Motor neuron (in vitro differentiated cells): ENCODE data around the gene CCDC178. TPM values are rescaled to one million over a fixed set of nuclear protein-coding genes. Genes with fewer than 3 reads are reported as not detected.

Source experiments
- ATAC-seq, 8 experiments: fragments of 200-7000 bp; cut with Tn5 transposase; replicated peaks in 6 of 8; 2 replicates each; pipeline ENCODE4 v1.8.0; 2021; ENCODE audit warnings: mild to moderate bottlenecking in 8 of 8, moderate library complexity in 8 of 8
- H3K27ac ChIP-seq, 2 donors: fragments of 250-450 bp; sonication (Bioruptor Pico); 2 replicates each; pipeline ENCODE4 v1.9.0; 2021; ENCODE audit warnings: antibody characterized with exemption in 2 of 2, mild to moderate bottlenecking in 2 of 2, moderate library complexity in 1 of 2
- H3K4me1 ChIP-seq, 2 donors: fragments of 250-450 bp; sonication (Bioruptor Pico); replicated peaks in 1 of 2; 2 replicates each; pipeline ENCODE4 v1.6.1; 2021; ENCODE audit warnings: antibody characterized with exemption in 2 of 2, mild to moderate bottlenecking in 2 of 2, moderate library complexity in 1 of 2
- H3K4me3 ChIP-seq, 5 donors: fragments of 250-450 bp; sonication (Bioruptor Pico); 2 replicates each; pipeline ENCODE4 v1.9.0; 2021; ENCODE audit warnings: antibody characterized with exemption in 5 of 5, mild to moderate bottlenecking in 5 of 5, moderate library complexity in 4 of 5
- WGBS, 10 experiments: fragments of 450-650 bp; shearing (Covaris generic); methylation state at CpG; one replicate each; pipeline ENCODE4 v1.0.0; 2022; 5-methylcytosine and 5-hydroxymethylcytosine counted together
- in situ Hi-C, 9 experiments: fragments of 400-800 bp; cut with MboI; loops; one replicate each; pipeline ENCODE4 v1.15.0; 2021; ENCODE audit warnings: low sequenced_read_pairs in 9 of 9, low pct_unique_long_range_greater_than_20kb in 2 of 9; ENCODE audit not compliant: unreplicated experiment in 9 of 9
- total RNA-seq, 8 experiments: library from RNA; unstranded; fragments of 300-600 nt; gene quantifications; 2 replicates each; pipeline versions ENCODE4 v1.2.3 to v1.2.4, GENCODE V29; 2022

Gene CCDC178
- total RNA-seq, 8 experiments from 2014 or later, result 0.09 to 3.0 (median 0.21) TPM; not detected in 3

- in situ Hi-C loops, result no loop called here
Measured at GRCh38 chr18:32930695-32931301, 509.7 kb downstream of the CCDC178 start.

GRCh38 chr18:32929213-32929612, 511.3 kb downstream of the CCDC178 start:
- WGBS, 10 experiments, result 33 to 100% (median 80%) methylated on average over 3 to 6 of the region's 6 CpGs
- no peak for ATAC-seq
- Histone ChIP-seq H3K27ac (no peak overlapping the region), H3K4me1 (no peaks in the 10 kb centered on the region), H3K4me3 (no peak overlapping the region)
- in situ Hi-C loops, result no loop called here

More at GRCh38 chr18:32930695-32931301, 509.7 kb downstream of the CCDC178 start:
- Histone ChIP-seq H3K27ac (no peak overlapping the region), H3K4me1 (no peaks in the 10 kb centered on the region), H3K4me3 (no peak overlapping the region)
- ATAC-seq, result peak; percentile 38 to 91 (median 67)
- WGBS, 10 experiments, result 18 to 83% (median 59%) methylated on average over 1 to 6 of the region's 6 CpGs

GRCh38 chr18:32922951-32923430, 517.5 kb downstream of the CCDC178 start:
- Histone ChIP-seq H3K27ac (no peak overlapping the region), H3K4me3 (no peak overlapping the region), H3K4me1 (peaks cover 6 to 28% of the 10 kb centered on the region in 2 donors)
- ATAC-seq, result peak in 5 of 8 experiments; percentile 82 to 86 (median 84)
- WGBS, 10 experiments, result 0 to 47% (median 33%) methylated on average over 1 to 2 of the region's 2 CpGs
- in situ Hi-C loops, result loop anchor here in 1 of 9 experiments (25.0 kb wide), 1 partner anchor 211 kb away; no protein-coding TSS in a partner anchor

GRCh38 chr18:32920796-32921787, 519.4 kb downstream of the CCDC178 start:
- ATAC-seq, result peak; percentile 75 to 99 (median 81)
- WGBS, 10 experiments, result 3 to 82% (median 79%) methylated on average over 1 to 8 of the region's 8 CpGs; no CpG with 5 or more reads in 1 of the 10 experiments
- in situ Hi-C loops, result loop anchor here in 1 of 9 experiments (25.0 kb wide), 1 partner anchor 209 kb away; no protein-coding TSS in a partner anchor
- Histone ChIP-seq H3K4me3 (no peak overlapping the region), H3K27ac (peak overlapping the region in 1 of 2 donors; percentile 30), H3K4me1 (peaks cover 6 to 28% of the 10 kb centered on the region in 2 donors)

- peak in 3 of 8 experiments; percentile 43 to 99 (median 46) for ATAC-seq
- in situ Hi-C loops, result loop anchor here in 1 of 9 experiments (25.0 kb wide), 1 partner anchor 207 kb away; no protein-coding TSS in a partner anchor
- WGBS, 10 experiments, result 10 to 40% (median 30%) methylated on average over 2 of the region's 2 CpGs; no CpG with 5 or more reads in 5 of the 10 experiments
- Histone ChIP-seq H3K4me1 (peaks cover 6 to 28% of the 10 kb centered on the region in 2 donors), H3K4me3 (no peak overlapping the region), H3K27ac (no peak overlapping the region)
Measured at GRCh38 chr18:32919799-32920198, 520.7 kb downstream of the CCDC178 start.

GRCh38 chr18:32918692-32919250, 521.8 kb downstream of the CCDC178 start:
- peaks cover 6 to 25% of the 10 kb centered on the region in 2 donors for H3K4me1 ChIP-seq
- H3K27ac ChIP-seq, result no peak overlapping the region
- whole genome bisulfite sequencing, 10 experiments, result 13 to 100% (median 77%) methylated on average over 3 to 5 of the region's 5 CpGs
- in situ Hi-C loops, result loop anchor here in 1 of 9 experiments (25.0 kb wide), 1 partner anchor 206 kb away; no protein-coding TSS in a partner anchor
- ATAC-seq, result no peak
- no peak overlapping the region for H3K4me3 ChIP-seq

- WGBS, 10 experiments, result 17 to 100% (median 62%) methylated on average over 1 of the region's 1 CpG; no CpG with 5 or more reads in 4 of the 10 experiments
- in situ Hi-C loops, result loop anchor here in 1 of 9 experiments (25.0 kb wide), 1 partner anchor 203 kb away; no protein-coding TSS in a partner anchor
- ATAC-seq, result no peak
- H3K4me1 ChIP-seq, result no peaks in the 10 kb centered on the region
- H3K27ac ChIP-seq, result no peak overlapping the region
- H3K4me3 ChIP-seq, result no peak overlapping the region
Measured at GRCh38 chr18:32915516-32915915, 525.0 kb downstream of the CCDC178 start.

- H3K4me1 ChIP-seq, result peaks cover 0 to 4% of the 10 kb centered on the region in 2 donors
- in situ Hi-C loops, result loop anchor here in 1 of 9 experiments (25.0 kb wide), 1 partner anchor 199 kb away; no protein-coding TSS in a partner anchor
- H3K4me3 ChIP-seq, result no peak overlapping the region
- ATAC-seq, result peak; percentile 26 to 89 (median 38)
- 13 to 94% (median 51%) methylated on average over 1 to 3 of the region's 3 CpGs; no CpG with 5 or more reads in 2 of the 10 experiments for WGBS, 10 experiments
- H3K27ac ChIP-seq, result no peak overlapping the region
Measured at GRCh38 chr18:32911660-32912284, 528.7 kb downstream of the CCDC178 start.

- Histone ChIP-seq H3K4me1 (peaks cover 0 to 4% of the 10 kb centered on the region in 2 donors), H3K4me3 (no peak overlapping the region), H3K27ac (no peak overlapping the region)
- no peak for ATAC-seq
- in situ Hi-C loops, result loop anchor here in 1 of 9 experiments (25.0 kb wide), 1 partner anchor 198 kb away; no protein-coding TSS in a partner anchor
- 47 to 100% (median 91%) methylated on average over 2 to 5 of the region's 5 CpGs for WGBS, 10 experiments
Measured at GRCh38 chr18:32910694-32911296, 529.7 kb downstream of the CCDC178 start.

GRCh38 chr18:32909798-32910561, 530.5 kb downstream of the CCDC178 start:
- Histone ChIP-seq H3K4me3 (no peak overlapping the region), H3K4me1 (peaks cover 0 to 4% of the 10 kb centered on the region in 2 donors), H3K27ac (no peak overlapping the region)
- WGBS, 10 experiments, result 14 to 100% (median 68%) methylated on average over 1 to 4 of the region's 5 CpGs; no CpG with 5 or more reads in 1 of the 10 experiments
- peak in 1 of 8 experiments; percentile 48 for ATAC-seq
- in situ Hi-C loops, result loop anchor here in 1 of 9 experiments (25.0 kb wide), 1 partner anchor 198 kb away; no protein-coding TSS in a partner anchor

GRCh38 chr18:32908424-32908805, 532.1 kb downstream of the CCDC178 start:
- H3K27ac ChIP-seq, result no peak overlapping the region
- peaks cover 0 to 4% of the 10 kb centered on the region in 2 donors for H3K4me1 ChIP-seq
- in situ Hi-C loops, result loop anchor here in 1 of 9 experiments (25.0 kb wide), 1 partner anchor 196 kb away; no protein-coding TSS in a partner anchor
- WGBS, 10 experiments, result 30 to 100% (median 96%) methylated on average over 1 to 7 of the region's 7 CpGs; no CpG with 5 or more reads in 1 of the 10 experiments
- H3K4me3 ChIP-seq, result no peak overlapping the region
- ATAC-seq, result no peak
